ENCODE data around the gene SUB1.
"Not testable (repeated sequence)": the region's sequence is repeated elsewhere in the genome, so short reads cannot be mapped to it uniquely, and the experiment has no call there.

SUB1 gene

GRCh38 chr5:32566319-32567111 lies 18.8 kb upstream of the SUB1 start:
- DNase-seq: no peak

- no peak for DNase-seq
Measured at GRCh38 chr5:32571128-32571527, 14.2 kb upstream of the SUB1 start.

- no peak for DNase-seq
Measured at GRCh38 chr5:32572778-32573480, 12.4 kb upstream of the SUB1 start.

- not testable (repeated sequence) for DNase-seq
Measured at GRCh38 chr5:32573481-32573854, 11.9 kb upstream of the SUB1 start.

GRCh38 chr5:32574540-32575175 lies 10.7 kb upstream of the SUB1 start:
- DNase-seq: no peak

GRCh38 chr5:32578363-32578762 lies 7.0 kb upstream of the SUB1 start:
- no peak for DNase-seq

- no peak for DNase-seq
Measured at GRCh38 chr5:32578764-32579163, 6.6 kb upstream of the SUB1 start.

GRCh38 chr5:32581010-32581785 lies 4.2 kb upstream of the SUB1 start:
- DNase-seq: no peak

GRCh38 chr5:32583582-32584232 lies 1.6 kb upstream of the SUB1 start:
- no peak for DNase-seq

- no peak for DNase-seq
Measured at GRCh38 chr5:32584646-32585045, 711 bp upstream of the SUB1 start.

GRCh38 chr5:32585122-32585445 lies 273 bp upstream of the SUB1 start:
- no peak for DNase-seq

GRCh38 chr5:32586276-32586599 lies 881 bp downstream of the SUB1 start:
- no peak for DNase-seq

GRCh38 chr5:32587067-32587551 lies 1.8 kb downstream of the SUB1 start:
- DNase-seq: no peak

- no peak for DNase-seq
Measured at GRCh38 chr5:32589416-32589815, 4.1 kb downstream of the SUB1 start.

- no peak for DNase-seq
Measured at GRCh38 chr5:32589942-32590869, 4.8 kb downstream of the SUB1 start.

GRCh38 chr5:32595118-32595517 lies 9.8 kb downstream of the SUB1 start:
- DNase-seq: no peak

- DNase-seq: no peak
Measured at GRCh38 chr5:32597041-32597629, 11.8 kb downstream of the SUB1 start.

GRCh38 chr5:32598260-32598937 lies 13.0 kb downstream of the SUB1 start:
- no peak for DNase-seq

GRCh38 chr5:32598997-32599549 lies 13.7 kb downstream of the SUB1 start:
- no peak for DNase-seq

GRCh38 chr5:32600054-32600622 lies 14.8 kb downstream of the SUB1 start:
- DNase-seq: no peak
